Measurements from ENCODE around the gene UMAD1.

DNA sequence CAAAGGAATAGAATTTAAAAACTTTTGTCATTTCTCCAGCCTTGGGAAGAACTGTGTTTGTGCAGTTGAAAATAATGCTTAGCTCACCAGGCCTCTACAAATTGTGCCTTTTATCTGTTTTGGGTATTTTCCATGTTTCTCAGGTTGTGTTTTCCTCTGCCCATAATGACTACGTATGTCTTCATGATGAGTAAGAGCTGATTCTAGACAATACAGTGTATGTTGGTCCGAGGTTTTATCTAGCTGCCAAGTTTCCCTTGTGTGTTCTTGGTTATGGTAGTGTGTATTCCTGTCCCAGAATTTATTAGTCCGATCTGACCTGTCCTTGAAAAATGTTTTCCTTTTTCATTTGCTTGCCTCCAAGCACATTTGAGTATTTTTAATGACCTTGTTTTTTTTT lies 244.3 kb downstream of the UMAD1 start:
- TF ChIP-seq, protein P1, sequence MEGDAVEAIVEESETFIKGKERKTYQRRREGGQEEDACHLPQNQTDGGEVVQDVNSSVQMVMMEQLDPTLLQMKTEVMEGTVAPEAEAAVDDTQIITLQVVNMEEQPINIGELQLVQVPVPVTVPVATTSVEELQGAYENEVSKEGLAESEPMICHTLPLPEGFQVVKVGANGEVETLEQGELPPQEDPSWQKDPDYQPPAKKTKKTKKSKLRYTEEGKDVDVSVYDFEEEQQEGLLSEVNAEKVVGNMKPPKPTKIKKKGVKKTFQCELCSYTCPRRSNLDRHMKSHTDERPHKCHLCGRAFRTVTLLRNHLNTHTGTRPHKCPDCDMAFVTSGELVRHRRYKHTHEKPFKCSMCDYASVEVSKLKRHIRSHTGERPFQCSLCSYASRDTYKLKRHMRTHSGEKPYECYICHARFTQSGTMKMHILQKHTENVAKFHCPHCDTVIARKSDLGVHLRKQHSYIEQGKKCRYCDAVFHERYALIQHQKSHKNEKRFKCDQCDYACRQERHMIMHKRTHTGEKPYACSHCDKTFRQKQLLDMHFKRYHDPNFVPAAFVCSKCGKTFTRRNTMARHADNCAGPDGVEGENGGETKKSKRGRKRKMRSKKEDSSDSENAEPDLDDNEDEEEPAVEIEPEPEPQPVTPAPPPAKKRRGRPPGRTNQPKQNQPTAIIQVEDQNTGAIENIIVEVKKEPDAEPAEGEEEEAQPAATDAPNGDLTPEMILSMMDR (IDR thresholded peaks at IDR 0.05), result no peak
- no peak for TF ChIP-seq EP300 (IDR thresholded peaks at IDR 0.05)
- TF ChIP-seq POLR2A (IDR thresholded peaks at IDR 0.05; ENCODE audit: low read depth), result no peak
